GM10266 (cell line): ENCODE measurements around the gene SMS.

Experiments used
- DNase-seq: peaks from one replicate; pipeline ENCODE4 v3.0.0; 2012; ENCODE audit errors: extremely low spot score
- CTCF ChIP-seq: IDR thresholded peaks from 2 replicates; pipeline ENCODE4 v1.5.1; 2012; ENCODE audit warnings: mild to moderate bottlenecking, low read depth; ENCODE audit not compliant: control insufficient read depth, insufficient read depth; ENCODE audit errors: missing control alignments

Gene SMS

DNA sequence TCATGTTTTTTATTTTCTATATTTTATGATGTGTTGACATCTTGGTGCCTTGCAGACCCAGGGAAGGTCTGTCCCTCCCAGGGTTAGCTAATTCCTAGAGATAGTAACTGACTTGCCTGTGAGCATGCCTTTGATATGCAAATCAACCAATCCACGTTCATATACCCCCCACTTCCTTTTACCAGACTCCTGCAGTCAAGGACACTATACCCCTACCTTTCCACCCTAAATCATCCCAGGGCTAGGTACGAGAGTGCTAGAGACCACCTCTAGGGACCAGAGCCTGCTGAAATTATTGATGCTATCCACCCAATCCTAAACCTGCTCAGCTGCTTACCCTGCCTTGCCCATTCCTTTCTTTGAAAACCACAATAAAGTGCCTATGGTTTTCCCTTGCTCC, 84.1 kb downstream of the SMS start:
- DNase-seq = no peak
- no peak for TF ChIP-seq CTCF

GRCh38 chrX:22025751-22026150, 85.2 kb downstream of the SMS start:
- no peak for DNase-seq
- no peak for TF ChIP-seq CTCF

DNA sequence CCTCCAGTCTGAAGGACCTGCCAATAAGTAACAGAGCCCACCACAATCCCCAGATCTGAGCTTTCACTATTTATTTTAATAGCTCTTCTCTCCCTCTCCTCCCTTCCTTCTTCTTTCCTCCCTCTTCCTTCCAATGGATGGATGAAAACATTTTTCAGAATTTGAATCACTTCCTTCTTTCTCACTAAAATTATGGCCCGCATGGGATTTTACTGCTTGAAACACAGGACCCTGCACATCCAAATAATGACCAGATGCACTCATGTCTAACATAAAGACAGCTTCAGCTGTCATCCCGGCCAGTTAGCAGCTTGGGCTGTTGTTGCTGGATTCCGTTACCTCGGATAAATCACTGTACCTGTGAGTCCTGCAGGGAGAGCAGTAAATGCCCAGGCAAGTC, 86.2 kb downstream of the SMS start:
- TF ChIP-seq CTCF = no peak
- DNase-seq = no peak

- no peak for TF ChIP-seq CTCF
- no peak for DNase-seq
These were observed 91.6 kb downstream of the SMS start, which contains the start of gene PHEX for GRCh38 chrX:22032084-22032483. PHEX (plus strand) TSS chrX:22032325; CDS start chrX:22033006, 681 bp downstream.

DNA sequence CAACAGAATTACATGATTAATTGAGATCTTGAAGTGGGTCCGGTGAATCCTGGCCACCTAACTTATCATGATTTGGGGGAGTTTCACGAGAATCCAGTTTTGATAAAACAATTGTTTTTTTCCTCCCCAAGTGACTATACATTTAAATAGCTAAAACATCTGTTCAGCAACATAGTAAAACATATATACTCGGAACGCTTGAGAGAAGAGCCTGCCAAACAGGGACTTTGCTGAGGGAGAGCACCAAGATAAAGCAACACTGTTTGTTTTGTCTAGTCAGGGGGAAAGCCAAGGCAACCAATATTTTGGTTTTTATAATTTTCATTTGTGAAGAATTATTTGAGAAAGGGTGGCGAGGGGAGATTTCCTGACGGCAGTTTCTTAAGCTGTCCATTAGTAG, 92.0 kb downstream of the SMS start:
- no peak for DNase-seq
- no peak for TF ChIP-seq CTCF

DNA sequence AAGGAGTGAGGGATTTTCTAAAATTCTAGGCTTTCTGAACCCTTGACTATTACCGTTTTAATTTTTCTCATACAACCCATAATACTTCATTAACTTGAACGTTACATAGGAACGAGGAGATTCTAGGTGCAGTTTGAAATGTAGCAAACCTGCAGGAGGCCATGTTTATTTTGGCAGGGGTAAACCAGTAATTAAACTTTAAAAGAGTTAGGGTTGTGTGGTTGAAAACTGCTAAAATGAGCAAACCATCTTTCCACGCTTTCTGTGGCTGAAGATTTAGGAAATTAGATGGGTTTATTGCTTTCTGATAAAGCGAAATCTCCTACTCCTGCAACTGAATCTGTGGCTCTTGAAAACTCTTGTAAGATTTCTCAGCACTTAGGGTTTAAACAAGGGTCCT, 93.3 kb downstream of the SMS start:
- no peak for TF ChIP-seq CTCF
- no peak for DNase-seq

GRCh38 chrX:22035236-22035635, 94.7 kb downstream of the SMS start:
- TF ChIP-seq CTCF = no peak
- DNase-seq = no peak

- no peak for DNase-seq
- TF ChIP-seq CTCF = no peak
These were observed 96.7 kb downstream of the SMS start for GRCh38 chrX:22037225-22037624.
